Measurements from ENCODE around the gene MARF1. TPM values are rescaled to one million over a fixed set of nuclear protein-coding genes. Genes with fewer than 3 reads are reported as not detected.

MARF1 gene
- polyA plus RNA-seq, 1 experiment = 31.6 TPM

DNA sequence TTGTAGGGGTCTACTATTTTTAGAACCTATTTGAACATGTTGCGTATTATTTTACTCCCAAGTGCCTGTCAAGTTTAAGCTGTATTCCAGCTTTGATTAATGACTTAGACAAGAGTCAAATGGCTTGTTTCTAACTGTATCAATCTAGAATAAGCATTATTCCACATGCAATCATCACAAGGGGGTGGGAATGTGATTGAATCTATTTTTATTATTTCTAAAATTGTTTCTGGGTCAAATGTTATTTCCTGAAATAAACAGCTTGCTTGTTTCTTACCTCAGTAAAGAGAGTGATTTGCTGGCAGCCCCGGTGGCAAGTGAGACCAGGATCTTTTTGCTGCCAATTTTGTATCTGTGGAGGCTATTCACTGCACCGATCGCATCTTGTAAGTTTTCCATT lies 21.5 kb downstream of the MARF1 start:
- Histone ChIP-seq H3K9me3 (ENCODE audit: control insufficient read depth, insufficient read depth, low read length) (no peaks in the 10 kb centered on the region), H3K27me3 (ENCODE audit: control insufficient read depth, insufficient read depth, low read length) (no peaks in the 10 kb centered on the region), H3K27ac (ENCODE audit: low read depth, low read length) (no peak overlapping the region), H3K4me3 (ENCODE audit: low read depth, low read length) (no peak overlapping the region)
- ChIA-PET POLR2A (no interaction called here), CTCF (interaction anchor here (0.6 kb wide), 1 partner anchor 574 kb away, joined by 7 read pairs; no protein-coding TSS in a partner anchor)
- no peak for DNase-seq (ENCODE audit: low read depth, low spot score)
- TF ChIP-seq, protein P1, sequence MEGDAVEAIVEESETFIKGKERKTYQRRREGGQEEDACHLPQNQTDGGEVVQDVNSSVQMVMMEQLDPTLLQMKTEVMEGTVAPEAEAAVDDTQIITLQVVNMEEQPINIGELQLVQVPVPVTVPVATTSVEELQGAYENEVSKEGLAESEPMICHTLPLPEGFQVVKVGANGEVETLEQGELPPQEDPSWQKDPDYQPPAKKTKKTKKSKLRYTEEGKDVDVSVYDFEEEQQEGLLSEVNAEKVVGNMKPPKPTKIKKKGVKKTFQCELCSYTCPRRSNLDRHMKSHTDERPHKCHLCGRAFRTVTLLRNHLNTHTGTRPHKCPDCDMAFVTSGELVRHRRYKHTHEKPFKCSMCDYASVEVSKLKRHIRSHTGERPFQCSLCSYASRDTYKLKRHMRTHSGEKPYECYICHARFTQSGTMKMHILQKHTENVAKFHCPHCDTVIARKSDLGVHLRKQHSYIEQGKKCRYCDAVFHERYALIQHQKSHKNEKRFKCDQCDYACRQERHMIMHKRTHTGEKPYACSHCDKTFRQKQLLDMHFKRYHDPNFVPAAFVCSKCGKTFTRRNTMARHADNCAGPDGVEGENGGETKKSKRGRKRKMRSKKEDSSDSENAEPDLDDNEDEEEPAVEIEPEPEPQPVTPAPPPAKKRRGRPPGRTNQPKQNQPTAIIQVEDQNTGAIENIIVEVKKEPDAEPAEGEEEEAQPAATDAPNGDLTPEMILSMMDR (IDR thresholded peaks at IDR 0.05; ENCODE audit: low read depth, low read length) = no peak

DNA sequence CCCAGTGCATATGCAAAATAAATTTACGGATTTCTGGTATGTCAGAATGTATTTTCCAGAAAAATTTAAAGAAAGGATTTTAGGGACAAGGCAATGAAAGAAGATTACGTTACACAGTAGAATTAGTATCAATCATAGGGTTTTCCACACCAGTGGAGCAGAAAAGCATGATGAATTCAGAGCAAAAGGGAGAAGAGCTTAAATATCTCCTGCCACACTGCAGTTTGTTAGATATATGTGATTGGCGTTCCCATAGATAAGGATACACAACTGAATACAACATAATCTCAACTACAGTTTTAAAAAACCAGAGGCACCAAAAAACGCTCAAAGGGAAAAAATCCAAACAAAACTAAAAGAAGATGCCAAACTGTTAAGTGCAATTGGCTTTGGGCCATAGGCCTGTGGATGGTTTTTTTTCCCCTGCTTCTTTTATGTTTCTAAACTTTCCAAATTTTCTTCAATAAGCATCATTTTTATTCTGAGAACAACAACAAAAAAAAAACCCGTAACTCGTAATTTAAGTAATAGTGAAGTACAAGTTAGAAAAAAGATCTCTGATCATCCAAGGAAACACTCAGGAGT lies 22.3 kb downstream of the MARF1 start:
- ChIA-PET CTCF (interaction anchor here (0.6 kb wide), 1 partner anchor 22 kb away, joined by 3 read pairs; the partner anchor contains the start of gene MARF1), POLR2A (no interaction called here)
- DNase-seq (ENCODE audit: low read depth, low spot score) = no peak
- TF ChIP-seq, protein P1 (IDR thresholded peaks at IDR 0.05; ENCODE audit: low read depth, low read length) = no peak
- H3K4me3 ChIP-seq (ENCODE audit: low read depth, low read length) = no peak overlapping the region
- no peaks in the 10 kb centered on the region for H3K27me3 ChIP-seq (ENCODE audit: control insufficient read depth, insufficient read depth, low read length)
- H3K27ac ChIP-seq (ENCODE audit: low read depth, low read length) = no peak overlapping the region
- no peaks in the 10 kb centered on the region for H3K9me3 ChIP-seq (ENCODE audit: control insufficient read depth, insufficient read depth, low read length)

DNA sequence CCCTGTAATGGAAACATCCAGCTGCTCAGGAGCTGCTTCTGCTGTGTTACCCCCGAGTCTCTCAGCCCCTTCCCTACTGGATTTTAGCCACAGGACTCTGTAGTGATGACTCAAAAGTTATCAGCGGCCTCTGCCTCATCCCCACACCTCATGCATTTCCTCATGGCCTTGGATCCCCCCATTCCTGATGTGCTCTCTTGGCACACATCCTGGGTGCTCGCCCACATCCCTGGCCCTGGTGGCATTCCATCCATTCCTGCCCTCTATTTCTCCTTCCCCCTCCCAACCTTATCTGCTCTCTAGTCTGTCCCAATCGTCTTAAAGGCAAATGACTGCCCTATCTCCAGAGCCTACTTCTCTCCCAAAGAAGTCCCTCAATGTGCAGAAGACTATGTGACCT lies 24.6 kb downstream of the MARF1 start:
- TF ChIP-seq, protein P1 (IDR thresholded peaks at IDR 0.05; ENCODE audit: low read depth, low read length) = no peak
- Histone ChIP-seq H3K9me3 (ENCODE audit: control insufficient read depth, insufficient read depth, low read length) (no peaks in the 10 kb centered on the region), H3K27ac (ENCODE audit: low read depth, low read length) (peak overlapping the region; percentile 57), H3K4me3 (ENCODE audit: low read depth, low read length) (no peak overlapping the region), H3K27me3 (ENCODE audit: control insufficient read depth, insufficient read depth, low read length) (no peaks in the 10 kb centered on the region)
- ChIA-PET CTCF (no interaction called here), POLR2A (no interaction called here)
- DNase-seq (ENCODE audit: low read depth, low spot score) = peak; percentile 26

DNA sequence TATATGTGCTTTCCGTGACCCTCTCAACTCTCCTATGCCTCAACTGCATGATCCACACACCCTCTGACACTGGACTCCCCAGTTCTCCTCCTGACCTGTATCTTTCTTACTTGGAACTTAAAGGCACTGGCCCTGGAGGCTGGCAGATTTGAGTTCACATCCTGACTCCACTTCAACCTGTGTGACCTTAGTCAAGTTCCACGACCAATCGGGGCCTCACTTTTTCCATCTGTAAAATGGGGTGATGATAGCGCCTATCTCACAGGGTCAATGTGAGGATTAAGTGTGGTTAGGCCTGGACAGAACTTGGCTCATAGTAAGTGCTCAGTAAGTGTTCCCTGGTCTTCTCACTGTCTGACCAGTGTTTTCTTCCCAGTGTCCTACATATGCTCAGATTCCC lies 25.1 kb downstream of the MARF1 start:
- DNase-seq (ENCODE audit: low read depth, low spot score) = no peak
- peak overlapping the region; percentile 57 for H3K27ac ChIP-seq (ENCODE audit: low read depth, low read length)
- POLR2A ChIA-PET = no interaction called here
- CTCF ChIA-PET = no interaction called here
- no peak overlapping the region for H3K4me3 ChIP-seq (ENCODE audit: low read depth, low read length)
- TF ChIP-seq, protein P1 (IDR thresholded peaks at IDR 0.05; ENCODE audit: low read depth, low read length) = no peak
- H3K9me3 ChIP-seq (ENCODE audit: control insufficient read depth, insufficient read depth, low read length) = no peaks in the 10 kb centered on the region
- no peaks in the 10 kb centered on the region for H3K27me3 ChIP-seq (ENCODE audit: control insufficient read depth, insufficient read depth, low read length)

DNA sequence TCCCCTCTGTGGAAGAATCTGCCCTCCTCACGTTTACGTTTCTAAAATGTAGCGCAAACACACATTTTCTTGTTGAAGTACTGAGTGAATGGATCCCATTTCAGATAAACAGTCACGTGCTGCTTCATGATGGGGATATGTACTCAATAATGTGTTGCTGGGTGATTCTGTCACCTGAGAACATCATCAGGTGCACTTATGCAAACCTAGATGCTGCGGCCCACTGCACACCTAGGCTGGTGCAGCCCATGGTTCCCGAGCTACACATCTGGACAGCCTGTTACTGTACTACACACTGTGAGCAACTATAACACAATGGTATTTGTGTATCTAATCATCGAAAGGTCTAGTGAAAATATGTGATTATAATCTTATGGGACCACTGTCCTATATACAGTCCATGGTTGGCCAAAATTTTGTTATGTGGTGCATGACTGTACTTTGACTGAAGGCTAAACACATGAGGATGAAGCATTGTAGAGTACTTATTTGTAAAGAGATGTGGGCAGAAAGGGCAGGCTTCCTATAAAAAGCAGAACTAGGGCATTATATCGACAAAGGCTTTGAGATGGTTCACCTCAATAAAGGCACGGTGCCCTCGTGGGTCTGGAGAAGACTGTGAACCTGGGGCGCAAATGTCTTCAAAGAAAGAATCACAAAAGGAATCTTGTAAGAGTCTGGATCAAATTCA lies 26.3 kb downstream of the MARF1 start:
- CTCF ChIA-PET = no interaction called here
- H3K4me3 ChIP-seq (ENCODE audit: low read depth, low read length) = no peak overlapping the region
- no peak overlapping the region for H3K27ac ChIP-seq (ENCODE audit: low read depth, low read length)
- POLR2A ChIA-PET = no interaction called here
- DNase-seq (ENCODE audit: low read depth, low spot score) = no peak
- TF ChIP-seq, protein P1 (IDR thresholded peaks at IDR 0.05; ENCODE audit: low read depth, low read length) = no peak
- no peaks in the 10 kb centered on the region for H3K9me3 ChIP-seq (ENCODE audit: control insufficient read depth, insufficient read depth, low read length)
- H3K27me3 ChIP-seq (ENCODE audit: control insufficient read depth, insufficient read depth, low read length) = no peaks in the 10 kb centered on the region

All from AG04450 (cell line).